Measurements from ENCODE around the gene ADAM15. TPM values are rescaled to one million over a fixed set of nuclear protein-coding genes. Genes with fewer than 3 reads are reported as not detected.

ADAM15 gene
- total RNA-seq, 1 donor: 69.9 TPM

- TF ChIP-seq CTCF (IDR thresholded peaks at IDR 0.05; ENCODE audit: insufficient read depth, low read length): no peak
- no peak overlapping the region for H3K4me3 ChIP-seq (ENCODE audit: low read depth, low read length)
- DNase-seq (ENCODE audit: low read depth): no peak
Measured at GRCh38 chr1:155037851-155038441, 13.2 kb upstream of the ADAM15 start.

- H3K4me3 ChIP-seq (ENCODE audit: low read depth, low read length): no peak overlapping the region
- peak; percentile 17 for DNase-seq (ENCODE audit: low read depth)
- no peak for TF ChIP-seq CTCF (IDR thresholded peaks at IDR 0.05; ENCODE audit: insufficient read depth, low read length)
Measured at GRCh38 chr1:155038602-155039307, 12.4 kb upstream of the ADAM15 start.

GRCh38 chr1:155039308-155039669 lies 11.8 kb upstream of the ADAM15 start:
- TF ChIP-seq CTCF (IDR thresholded peaks at IDR 0.05; ENCODE audit: insufficient read depth, low read length): no peak
- no peak overlapping the region for H3K4me3 ChIP-seq (ENCODE audit: low read depth, low read length)
- DNase-seq (ENCODE audit: low read depth): no peak

DNA sequence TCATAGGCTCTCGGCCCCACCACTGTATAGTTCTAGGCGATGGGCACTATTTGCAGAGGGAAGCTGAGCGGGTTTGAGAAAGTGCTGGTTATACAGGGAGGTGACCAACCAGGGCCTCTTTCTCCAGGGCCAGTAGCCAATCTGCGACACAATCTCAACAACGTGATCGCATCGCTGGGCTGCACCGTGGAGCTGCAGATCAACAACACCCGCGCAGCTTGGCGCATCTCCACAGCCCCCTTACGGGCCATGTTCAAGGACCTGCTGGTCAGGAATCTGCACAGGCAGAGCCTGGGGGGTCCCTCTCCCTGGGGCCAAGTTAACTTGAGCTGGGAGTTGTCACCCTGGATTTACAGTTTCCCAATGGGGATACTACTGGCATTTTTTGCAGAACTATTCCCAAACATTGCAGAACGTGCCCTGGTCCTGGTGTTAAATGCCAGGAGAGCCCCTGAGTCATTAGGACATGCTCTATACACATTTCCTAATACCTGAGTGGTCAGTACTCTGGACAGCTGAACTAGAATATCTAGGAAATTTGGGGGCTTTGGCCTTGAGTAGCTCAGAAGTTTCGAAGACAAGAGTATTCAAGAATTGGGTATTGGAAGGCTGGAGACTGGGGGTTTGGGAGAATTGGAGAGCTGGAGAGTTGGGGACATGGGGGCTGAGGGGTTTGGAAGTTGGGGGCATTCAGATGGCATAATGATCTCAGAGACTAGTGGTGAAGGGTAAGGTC lies 10.6 kb upstream of the ADAM15 start:
- no peak for TF ChIP-seq CTCF (IDR thresholded peaks at IDR 0.05; ENCODE audit: insufficient read depth, low read length)
- DNase-seq (ENCODE audit: low read depth): no peak
- H3K4me3 ChIP-seq (ENCODE audit: low read depth, low read length): no peak overlapping the region

GRCh38 chr1:155042789-155043188 lies 8.3 kb upstream of the ADAM15 start:
- DNase-seq (ENCODE audit: low read depth): no peak
- no peak overlapping the region for H3K4me3 ChIP-seq (ENCODE audit: low read depth, low read length)
- TF ChIP-seq CTCF (IDR thresholded peaks at IDR 0.05; ENCODE audit: insufficient read depth, low read length): no peak

- H3K4me3 ChIP-seq (ENCODE audit: low read depth, low read length): no peak overlapping the region
- no peak for TF ChIP-seq CTCF (IDR thresholded peaks at IDR 0.05; ENCODE audit: insufficient read depth, low read length)
- DNase-seq (ENCODE audit: low read depth): no peak
Measured at GRCh38 chr1:155043301-155043702, 7.8 kb upstream of the ADAM15 start.

All from fibroblast of the aortic adventitia (primary cell).